ENCODE measurements around the gene NAP1L4. TPM values are rescaled to one million over a fixed set of nuclear protein-coding genes. Genes with fewer than 3 reads are reported as not detected.

Gene NAP1L4
- total and polyA plus RNA-seq, 10 donors, result 79.5 to 137 (median 114) TPM

DNA sequence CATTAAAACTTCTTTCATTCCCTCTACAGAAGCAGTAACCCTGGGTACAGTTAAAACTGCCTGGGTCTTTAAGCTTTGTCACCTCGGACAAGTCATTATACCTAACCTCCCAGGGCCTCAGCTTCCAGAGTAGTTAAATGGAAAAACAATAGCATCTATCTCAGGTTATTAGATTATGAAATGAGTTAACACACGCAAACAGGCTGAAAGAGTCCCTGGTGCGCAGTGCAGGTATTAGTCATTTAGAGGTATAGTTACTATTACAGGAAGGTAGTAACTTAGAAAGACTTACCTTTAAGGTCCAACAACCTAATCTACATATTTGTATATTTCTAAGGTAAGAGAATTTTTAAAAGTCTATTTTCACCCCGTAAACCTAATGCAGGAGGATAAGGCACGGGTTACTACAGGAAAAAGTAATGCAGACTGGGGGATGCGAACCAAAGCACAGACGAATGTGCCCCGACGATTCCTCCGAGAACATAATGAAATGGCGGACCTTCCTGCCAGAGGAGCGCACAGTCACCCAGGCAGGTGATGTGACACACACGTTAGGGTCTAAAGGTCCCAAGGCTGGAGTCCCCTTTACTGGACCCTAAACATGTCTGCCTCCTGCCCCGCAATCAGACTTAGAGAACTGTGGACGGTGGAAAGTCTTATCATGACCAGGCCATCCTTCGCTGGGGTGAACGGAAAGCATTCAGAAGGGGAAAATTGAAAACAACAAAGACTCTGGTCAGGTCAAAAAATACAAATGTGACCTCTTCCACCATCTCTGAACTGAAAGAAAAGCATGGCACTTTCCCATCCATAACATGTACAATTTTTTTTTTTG lies 1.3 kb downstream of the NAP1L4 start:
- 1 to 3% (median 1%) methylated on average over 17 of the region's 17 CpGs for WGBS, 5 donors
- TF ChIP-seq POLR2AphosphoS5 (IDR thresholded peaks at IDR 0.05) (no peak), POLR2A (IDR thresholded peaks at IDR 0.05) (no peak)
- TF ChIP-seq, protein P1, sequence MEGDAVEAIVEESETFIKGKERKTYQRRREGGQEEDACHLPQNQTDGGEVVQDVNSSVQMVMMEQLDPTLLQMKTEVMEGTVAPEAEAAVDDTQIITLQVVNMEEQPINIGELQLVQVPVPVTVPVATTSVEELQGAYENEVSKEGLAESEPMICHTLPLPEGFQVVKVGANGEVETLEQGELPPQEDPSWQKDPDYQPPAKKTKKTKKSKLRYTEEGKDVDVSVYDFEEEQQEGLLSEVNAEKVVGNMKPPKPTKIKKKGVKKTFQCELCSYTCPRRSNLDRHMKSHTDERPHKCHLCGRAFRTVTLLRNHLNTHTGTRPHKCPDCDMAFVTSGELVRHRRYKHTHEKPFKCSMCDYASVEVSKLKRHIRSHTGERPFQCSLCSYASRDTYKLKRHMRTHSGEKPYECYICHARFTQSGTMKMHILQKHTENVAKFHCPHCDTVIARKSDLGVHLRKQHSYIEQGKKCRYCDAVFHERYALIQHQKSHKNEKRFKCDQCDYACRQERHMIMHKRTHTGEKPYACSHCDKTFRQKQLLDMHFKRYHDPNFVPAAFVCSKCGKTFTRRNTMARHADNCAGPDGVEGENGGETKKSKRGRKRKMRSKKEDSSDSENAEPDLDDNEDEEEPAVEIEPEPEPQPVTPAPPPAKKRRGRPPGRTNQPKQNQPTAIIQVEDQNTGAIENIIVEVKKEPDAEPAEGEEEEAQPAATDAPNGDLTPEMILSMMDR (IDR thresholded peaks at IDR 0.05 in 8 of 11, conservative IDR thresholded peaks at IDR 0.05 in 3 of 11), result no peak
- H3K4me1 ChIP-seq, result peaks cover 30 to 70% (median 57%) of the 10 kb centered on the region in 6 donors
- no peak for DNase-seq
- H3K27ac ChIP-seq, result peak overlapping the region; percentile 91 to 98 (median 94)
- intact Hi-C loops (cut with DNase I; ENCODE audit: low total_unique reads), result no loop called here
- H3K9me3 ChIP-seq, result no peaks in the 10 kb centered on the region
- H3K27me3 ChIP-seq (replicated peaks in 1 of 7), result no peaks in the 10 kb centered on the region
- peaks cover 0 to 6% (median 0%) of the 10 kb centered on the region in 6 donors for H3K36me3 ChIP-seq
- peak overlapping the region; percentile 65 to 90 (median 86) for H3K4me3 ChIP-seq

DNA sequence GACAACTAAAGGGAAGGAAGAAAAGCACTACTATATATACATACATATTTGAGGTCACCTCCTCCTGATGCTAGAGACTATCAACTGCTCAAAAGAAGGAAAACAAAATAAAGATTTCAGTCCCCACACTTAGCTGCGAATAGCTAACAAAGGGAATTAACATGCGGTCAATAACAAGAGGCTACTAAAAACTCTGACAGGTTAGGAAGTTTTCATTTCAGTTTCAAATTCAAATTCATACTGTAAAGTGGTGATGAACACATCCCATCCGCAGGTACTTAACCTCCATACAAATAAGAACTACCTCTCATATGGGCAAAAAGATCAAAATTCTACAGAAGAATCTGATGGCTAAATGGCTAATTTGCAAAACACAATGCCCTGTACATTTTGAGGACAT lies 2.6 kb downstream of the NAP1L4 start:
- DNase-seq, result no peak
- no peaks in the 10 kb centered on the region for H3K9me3 ChIP-seq
- H3K36me3 ChIP-seq, result peaks cover 0 to 8% (median 0%) of the 10 kb centered on the region in 6 donors
- peak overlapping the region in 7 of 8 donors; percentile 14 to 90 (median 88) for H3K4me3 ChIP-seq
- TF ChIP-seq, protein P1 (IDR thresholded peaks at IDR 0.05 in 8 of 11, conservative IDR thresholded peaks at IDR 0.05 in 3 of 11), result no peak
- TF ChIP-seq POLR2A (IDR thresholded peaks at IDR 0.05) (no peak), POLR2AphosphoS5 (IDR thresholded peaks at IDR 0.05) (no peak)
- peak overlapping the region; percentile 5 to 98 (median 94) for H3K27ac ChIP-seq
- peaks cover 30 to 83% (median 70%) of the 10 kb centered on the region in 6 donors for H3K4me1 ChIP-seq
- no peaks in the 10 kb centered on the region for H3K27me3 ChIP-seq (replicated peaks in 1 of 7)
- intact Hi-C loops (cut with DNase I; ENCODE audit: low total_unique reads), result no loop called here
- 16 to 36% (median 24%) methylated on average over 3 of the region's 3 CpGs for WGBS, 5 donors

DNA sequence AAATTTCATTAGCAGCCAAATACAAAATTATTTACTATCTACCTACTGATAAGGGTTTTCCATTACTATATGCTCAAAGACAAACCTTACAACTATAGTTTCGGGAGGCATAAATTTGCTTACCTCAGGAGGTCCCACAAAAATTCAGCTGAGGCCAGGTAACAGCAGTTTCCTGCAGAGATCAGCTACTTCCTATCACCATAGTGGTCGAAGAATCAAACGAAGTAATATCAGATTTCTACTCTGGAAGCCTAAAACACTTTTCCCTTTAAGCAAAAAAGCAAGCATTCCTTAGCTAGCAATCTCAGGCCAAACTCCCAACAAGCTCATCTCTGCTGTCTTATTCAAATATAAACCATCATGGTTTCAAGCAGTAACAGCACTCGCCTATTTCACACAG lies 3.1 kb downstream of the NAP1L4 start:
- peaks cover 0 to 13% (median 0%) of the 10 kb centered on the region in 6 donors for H3K36me3 ChIP-seq
- no peaks in the 10 kb centered on the region for H3K27me3 ChIP-seq (replicated peaks in 1 of 7)
- intact Hi-C loops (cut with DNase I; ENCODE audit: low total_unique reads), result no loop called here
- peak overlapping the region in 7 of 8 donors; percentile 14 to 90 (median 88) for H3K4me3 ChIP-seq
- no peak for DNase-seq
- TF ChIP-seq POLR2AphosphoS5 (IDR thresholded peaks at IDR 0.05) (no peak), POLR2A (IDR thresholded peaks at IDR 0.05) (no peak)
- TF ChIP-seq, protein P1 (IDR thresholded peaks at IDR 0.05 in 8 of 11, conservative IDR thresholded peaks at IDR 0.05 in 3 of 11), result no peak
- peaks cover 32 to 88% (median 73%) of the 10 kb centered on the region in 6 donors for H3K4me1 ChIP-seq
- no peaks in the 10 kb centered on the region for H3K9me3 ChIP-seq
- H3K27ac ChIP-seq, result peak overlapping the region; percentile 5 to 98 (median 94)
- 11 to 18% (median 16%) methylated on average over 4 of the region's 4 CpGs for WGBS, 5 donors
